22Rv1 (cell line): ENCODE data around the gene VASP.

Source experiments
- H3K27ac ChIP-seq: fragments of 450-650 bp; 2 replicates; pipeline ENCODE4 v1.5.1; 2017
- ZFX ChIP-seq: fragments of 450-650 bp; IDR thresholded peaks from 2 replicates; pipeline ENCODE4 v1.6.1; 2017; ENCODE audit warnings: antibody characterized with exemption, borderline replicate concordance
- TF ChIP-seq, protein P1 (sequence below): fragments of 450-650 bp; IDR thresholded peaks from 2 replicates; pipeline ENCODE4 v1.5.1; 2017; ENCODE audit warnings: mild to moderate bottlenecking

The VASP gene

GRCh38 chr19:45506989-45507871 is at the start of gene VASP:
Gene VASP (plus strand): TSS chr19:45507479. CDS start chr19:45507772, 293 bp downstream.
- peak within 1 kb of the TSS; percentile 82 for H3K27ac ChIP-seq
- no peak for TF ChIP-seq ZFX
- TF ChIP-seq, protein P1, sequence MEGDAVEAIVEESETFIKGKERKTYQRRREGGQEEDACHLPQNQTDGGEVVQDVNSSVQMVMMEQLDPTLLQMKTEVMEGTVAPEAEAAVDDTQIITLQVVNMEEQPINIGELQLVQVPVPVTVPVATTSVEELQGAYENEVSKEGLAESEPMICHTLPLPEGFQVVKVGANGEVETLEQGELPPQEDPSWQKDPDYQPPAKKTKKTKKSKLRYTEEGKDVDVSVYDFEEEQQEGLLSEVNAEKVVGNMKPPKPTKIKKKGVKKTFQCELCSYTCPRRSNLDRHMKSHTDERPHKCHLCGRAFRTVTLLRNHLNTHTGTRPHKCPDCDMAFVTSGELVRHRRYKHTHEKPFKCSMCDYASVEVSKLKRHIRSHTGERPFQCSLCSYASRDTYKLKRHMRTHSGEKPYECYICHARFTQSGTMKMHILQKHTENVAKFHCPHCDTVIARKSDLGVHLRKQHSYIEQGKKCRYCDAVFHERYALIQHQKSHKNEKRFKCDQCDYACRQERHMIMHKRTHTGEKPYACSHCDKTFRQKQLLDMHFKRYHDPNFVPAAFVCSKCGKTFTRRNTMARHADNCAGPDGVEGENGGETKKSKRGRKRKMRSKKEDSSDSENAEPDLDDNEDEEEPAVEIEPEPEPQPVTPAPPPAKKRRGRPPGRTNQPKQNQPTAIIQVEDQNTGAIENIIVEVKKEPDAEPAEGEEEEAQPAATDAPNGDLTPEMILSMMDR: no peak

- TF ChIP-seq, protein P1: no peak
- TF ChIP-seq ZFX: no peak
- no peak overlapping the region for H3K27ac ChIP-seq
Measured at GRCh38 chr19:45457776-45458175, 49.5 kb upstream of the VASP start.

- no peak overlapping the region for H3K27ac ChIP-seq
- no peak for TF ChIP-seq ZFX
- TF ChIP-seq, protein P1: no peak
Measured at GRCh38 chr19:45460807-45461347, 46.4 kb upstream of the VASP start.

DNA sequence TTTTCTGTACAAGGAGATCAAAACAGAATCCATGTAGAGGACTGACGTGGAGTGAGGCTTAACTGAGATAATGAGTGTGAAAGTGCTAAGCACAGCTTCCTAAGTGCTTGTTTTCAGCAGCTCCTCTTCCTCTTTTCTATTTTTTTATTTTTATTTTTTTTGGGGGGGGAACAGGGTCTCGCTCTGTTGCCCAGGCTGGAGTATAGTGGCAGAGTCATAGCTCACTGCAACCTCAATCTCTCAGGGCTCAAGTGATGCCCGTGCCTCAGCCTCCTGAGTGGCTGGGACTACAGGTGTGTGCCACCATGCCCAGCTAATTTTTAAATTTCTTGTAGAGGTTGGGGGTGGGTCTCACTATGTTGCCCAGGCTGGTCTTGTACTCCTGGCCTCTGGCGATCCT is 45.1 kb upstream of the VASP start:
- TF ChIP-seq, protein P1: no peak
- no peak for TF ChIP-seq ZFX

GRCh38 chr19:45463241-45463640 is 44.0 kb upstream of the VASP start:
- TF ChIP-seq ZFX: no peak
- TF ChIP-seq, protein P1: no peak
- H3K27ac ChIP-seq: no peak overlapping the region

More for the DNA sequence above, 45.1 kb upstream of the VASP start:
- H3K27ac ChIP-seq: no peak overlapping the region

DNA sequence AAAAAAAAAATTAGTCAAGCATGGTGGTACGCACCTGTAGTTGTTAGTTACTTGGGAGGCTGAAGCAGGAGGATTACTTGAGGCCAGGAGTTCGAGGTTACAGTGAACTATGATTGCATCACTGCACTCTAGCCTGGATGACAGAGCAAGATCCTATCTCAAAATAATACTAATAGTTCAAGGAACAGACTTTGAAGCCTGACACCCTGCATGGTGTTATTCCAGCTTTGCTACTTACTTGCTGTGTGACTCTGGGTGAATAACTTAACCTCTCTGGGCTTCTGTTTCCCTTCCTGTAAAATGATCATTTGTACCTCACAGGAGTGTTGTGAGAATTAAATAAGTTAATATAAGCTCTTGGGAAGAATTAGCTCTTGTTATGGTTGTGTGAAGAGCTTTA is 43.0 kb upstream of the VASP start:
- H3K27ac ChIP-seq: no peak overlapping the region
- TF ChIP-seq, protein P1: no peak
- no peak for TF ChIP-seq ZFX
